Measurements from ENCODE around the gene CISTR. TPM values are rescaled to one million over a fixed set of nuclear protein-coding genes. Genes with fewer than 3 reads are reported as not detected.
"Not testable (repeated sequence)": the region's sequence is repeated elsewhere in the genome, so short reads cannot be mapped to it uniquely, and the experiment has no call there.

The CISTR gene
- total RNA-seq, 1 donor from 2014 or later = 1.7 TPM

- DNase-seq (ENCODE audit: missing footprints) = no peak
- intact Hi-C loops (cut with DNase I) = no loop called here
- no peak for ATAC-seq
These were observed 15.1 kb upstream of the CISTR start for GRCh38 chr12:53766881-53767280.

- intact Hi-C loops (cut with DNase I) = no loop called here
- no peak for ATAC-seq
- DNase-seq (ENCODE audit: missing footprints) = no peak
These were observed 14.1 kb upstream of the CISTR start for GRCh38 chr12:53765891-53766290.

- DNase-seq (ENCODE audit: missing footprints) = no peak
- ATAC-seq = no peak
- intact Hi-C loops (cut with DNase I) = no loop called here
These were observed 12.8 kb upstream of the CISTR start for GRCh38 chr12:53764615-53765014.

GRCh38 chr12:53762793-53763192, 11.0 kb upstream of the CISTR start:
- intact Hi-C loops (cut with DNase I) = not testable (repeated sequence)

GRCh38 chr12:53761306-53761705, 9.5 kb upstream of the CISTR start:
- DNase-seq (ENCODE audit: missing footprints) = no peak
- intact Hi-C loops (cut with DNase I) = no loop called here
- no peak for ATAC-seq

More at GRCh38 chr12:53762793-53763192, 11.0 kb upstream of the CISTR start:
- not testable (repeated sequence) for ATAC-seq; DNase-seq (ENCODE audit: missing footprints)

GRCh38 chr12:53759261-53759660, 7.5 kb upstream of the CISTR start:
- intact Hi-C loops (cut with DNase I) = no loop called here
- ATAC-seq = no peak
- DNase-seq (ENCODE audit: missing footprints) = no peak

DNA sequence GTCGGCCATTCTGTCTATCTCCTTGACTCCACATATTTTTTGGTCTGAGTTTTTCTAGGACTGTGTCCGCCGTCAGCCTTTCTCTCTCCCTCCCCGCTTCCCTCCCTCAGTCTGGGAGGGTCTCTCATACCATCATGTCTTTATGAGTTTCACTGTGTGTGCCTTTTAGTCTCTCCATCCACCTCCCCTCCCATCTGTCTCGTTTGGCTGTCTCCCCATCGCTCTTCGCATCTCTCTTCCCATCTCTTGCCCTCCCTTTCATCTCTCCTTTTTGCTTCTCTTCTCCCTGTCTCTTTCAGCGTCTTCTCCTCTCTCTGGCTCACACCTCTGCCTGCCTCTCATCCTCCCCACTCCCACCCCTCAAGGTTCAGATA, 6.9 kb upstream of the CISTR start:
- intact Hi-C loops (cut with DNase I) = no loop called here
- no peak for ATAC-seq
- DNase-seq (ENCODE audit: missing footprints) = no peak

DNA sequence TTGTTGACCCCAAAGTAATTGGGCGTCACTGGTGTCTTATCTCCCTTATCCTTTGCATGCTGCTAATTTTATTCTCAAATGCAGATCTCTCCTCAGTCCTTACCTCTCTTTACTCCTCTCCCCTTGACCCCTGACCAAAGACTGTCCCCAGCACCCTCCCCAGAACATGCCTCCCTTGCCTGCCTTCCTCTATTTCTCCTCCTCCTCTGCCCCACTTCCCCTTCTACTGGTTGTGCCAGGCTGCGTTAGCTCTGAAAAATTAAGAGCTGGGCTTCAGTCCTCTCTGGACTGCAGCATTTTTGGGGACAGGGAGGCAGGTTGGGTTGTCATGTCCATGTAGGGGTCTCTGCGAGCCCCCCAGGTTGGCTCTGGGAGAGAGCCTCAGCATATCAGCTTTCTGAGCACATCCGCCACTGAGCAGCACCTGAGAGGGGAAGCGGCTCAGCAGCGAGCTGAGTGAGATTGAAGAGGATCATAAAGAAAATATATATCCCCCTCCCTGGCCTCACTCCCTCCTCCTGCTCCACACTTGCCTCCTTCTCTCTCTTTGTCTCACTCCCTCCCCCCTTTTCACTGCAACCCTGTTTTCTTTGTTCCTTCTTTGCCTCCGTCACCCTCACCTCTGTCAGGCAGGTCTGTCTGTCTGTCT, 6.4 kb upstream of the CISTR start:
- ATAC-seq (no peak), DNase-seq (ENCODE audit: missing footprints) (no peak)

GRCh38 chr12:53757101-53757770, 5.5 kb upstream of the CISTR start:
- DNase-seq (ENCODE audit: missing footprints) (peak; percentile 88), ATAC-seq (peak; percentile 38)
- intact Hi-C loops (cut with DNase I) = no loop called here

More for the DNA sequence above, 6.4 kb upstream of the CISTR start:
- intact Hi-C loops (cut with DNase I) = no loop called here

GRCh38 chr12:53756300-53757100, 4.7 kb upstream of the CISTR start:
- DNase-seq (ENCODE audit: missing footprints) (no peak), ATAC-seq (no peak)
- intact Hi-C loops (cut with DNase I) = no loop called here

DNA sequence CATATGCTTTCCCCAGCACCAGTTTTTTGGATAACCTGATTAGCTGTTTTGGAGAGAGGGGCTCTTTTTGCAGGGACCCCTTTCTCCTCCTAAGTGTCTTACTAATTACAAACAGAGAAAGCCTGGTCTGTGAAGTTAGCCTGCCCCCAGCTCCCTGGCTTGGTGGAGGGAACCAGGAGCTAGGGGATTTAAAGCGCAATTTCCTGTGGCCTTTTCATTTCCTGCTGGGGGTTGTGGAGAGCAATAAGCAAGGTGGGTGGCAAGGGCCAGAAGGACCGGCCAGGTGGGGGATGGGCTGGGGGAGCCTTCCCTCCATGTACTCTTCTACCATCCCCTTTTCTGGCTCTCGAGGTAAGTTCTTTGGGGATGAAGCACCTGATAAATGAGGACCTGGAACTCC, 4.1 kb upstream of the CISTR start:
- DNase-seq (ENCODE audit: missing footprints) = no peak
- intact Hi-C loops (cut with DNase I) = no loop called here
- ATAC-seq = no peak

GRCh38 chr12:53755451-53755891, 3.7 kb upstream of the CISTR start:
- intact Hi-C loops (cut with DNase I) = no loop called here
- ATAC-seq = no peak
- no peak for DNase-seq (ENCODE audit: missing footprints)

DNA sequence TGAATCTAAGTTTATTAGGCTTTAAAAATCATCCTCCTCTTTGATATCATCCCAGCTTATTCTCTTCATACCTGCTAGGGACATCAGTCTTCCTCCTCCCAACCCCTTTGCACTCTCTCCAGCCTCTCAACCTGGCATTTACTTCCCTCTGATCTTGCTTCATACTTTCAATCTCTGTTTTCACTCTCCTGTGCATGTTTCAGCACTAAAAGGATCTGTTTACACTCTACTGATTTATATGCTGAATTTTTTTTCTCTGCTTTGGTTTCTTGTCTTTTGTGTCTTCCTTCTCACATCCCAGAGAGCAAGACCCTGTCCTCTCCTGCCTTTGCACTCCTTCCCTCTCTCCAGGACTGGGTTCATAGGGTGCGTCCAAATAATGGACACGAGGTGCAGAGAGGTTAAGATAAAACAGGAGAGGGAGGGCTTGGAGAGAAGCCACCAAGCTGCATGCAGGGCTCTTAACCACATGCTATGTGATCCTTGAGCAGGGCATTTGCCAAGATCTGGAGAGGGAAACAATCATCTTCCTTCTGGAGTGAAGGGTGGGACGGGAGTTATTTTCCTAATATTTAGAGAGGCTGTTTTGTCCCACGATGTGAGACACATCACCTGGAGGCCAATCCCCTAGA, 3.0 kb upstream of the CISTR start:
- no peak for DNase-seq (ENCODE audit: missing footprints)
- ATAC-seq = no peak
- intact Hi-C loops (cut with DNase I) = loop anchor here (5.0 kb wide), 1 partner anchor 433 kb away; the partner anchor contains the start of gene SMUG1

- intact Hi-C loops (cut with DNase I) = loop anchor here (5.0 kb wide), 1 partner anchor 433 kb away; the partner anchor contains the start of gene SMUG1
- no peak for ATAC-seq
- no peak for DNase-seq (ENCODE audit: missing footprints)
These were observed 2.4 kb upstream of the CISTR start for GRCh38 chr12:53754188-53754585.

GRCh38 chr12:53752621-53753020, 842 bp upstream of the CISTR start:
- DNase-seq (ENCODE audit: missing footprints) = no peak
- no peak for ATAC-seq
- intact Hi-C loops (cut with DNase I) = loop anchor here (5.0 kb wide), 1 partner anchor 435 kb away; the partner anchor contains the start of gene SMUG1

GRCh38 chr12:53752192-53752601, 418 bp upstream of the CISTR start:
- DNase-seq (ENCODE audit: missing footprints) (no peak), ATAC-seq (peak; percentile 4)
- intact Hi-C loops (cut with DNase I) = loop anchor here (5.0 kb wide), 1 partner anchor 435 kb away; the partner anchor contains the start of gene SMUG1

DNA sequence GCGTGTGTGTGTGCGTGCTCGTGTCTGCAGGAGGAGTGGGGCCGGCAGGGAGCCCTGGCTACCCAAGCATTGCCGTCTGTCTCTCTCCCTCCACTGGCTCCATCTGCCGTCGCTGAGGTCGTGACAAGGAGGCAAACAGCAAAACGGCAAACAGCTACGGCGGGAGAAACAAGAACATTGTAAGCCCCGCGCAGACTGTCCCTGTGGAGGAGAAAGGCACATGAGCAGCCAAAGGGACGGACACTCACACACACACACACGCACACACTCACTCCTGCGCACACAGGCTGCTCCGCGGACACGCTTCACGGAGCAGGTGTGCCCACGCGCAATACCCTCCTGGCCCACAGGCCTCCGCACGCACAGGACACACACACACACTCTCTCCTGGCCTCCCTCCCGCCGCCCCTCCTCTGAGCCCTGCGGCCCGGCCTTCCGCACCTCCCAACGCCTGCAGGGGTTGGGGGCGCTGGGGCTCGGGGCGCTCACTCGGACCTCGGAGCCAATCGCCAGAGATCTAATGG, 905 bp downstream of the CISTR start:
- peak; percentile 26 for ATAC-seq
- intact Hi-C loops (cut with DNase I) = loop anchor here (5.0 kb wide), 1 partner anchor 436 kb away; the partner anchor contains the start of gene SMUG1
- DNase-seq (ENCODE audit: missing footprints) = no peak

GRCh38 chr12:53749986-53750811, 1.6 kb downstream of the CISTR start:
- ATAC-seq (no peak), DNase-seq (ENCODE audit: missing footprints) (no peak)
- intact Hi-C loops (cut with DNase I) = loop anchor here (5.0 kb wide), 2 partner anchors 208 to 437 kb away; partner anchors contain the start of gene SMUG1

Measured in Right ventricle myocardium inferior (tissue), 1 donor.